HG03139 (cell line): Measurements from ENCODE around the gene GABRA5.

Experiments
- ATAC-seq: cut with Tn5 transposase; IDR thresholded peaks from one replicate; pipeline ENCODE4 v1.9.1; 2021; ENCODE audit not compliant: unreplicated experiment

Gene GABRA5

DNA sequence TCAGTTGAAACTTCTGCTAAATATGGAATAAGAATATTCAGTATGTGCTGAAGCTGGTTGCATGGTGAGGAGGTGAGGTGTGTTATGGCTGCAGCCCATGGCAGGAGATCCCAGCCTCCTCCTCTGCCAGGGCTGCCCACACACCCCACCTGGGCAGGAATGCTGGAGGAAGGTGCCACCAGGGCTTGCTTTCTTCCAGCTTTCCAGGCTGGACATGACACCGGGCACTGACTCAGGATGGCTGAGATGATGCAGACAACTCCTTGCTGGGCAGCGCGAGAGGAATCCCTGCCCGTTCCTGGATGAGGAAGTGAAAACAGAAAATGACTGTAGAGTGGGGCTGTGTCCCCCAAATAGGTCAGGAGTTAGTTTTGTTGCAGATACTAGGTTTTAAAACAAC is 118.2 kb downstream of the GABRA5 start:
- ATAC-seq: no peak

DNA sequence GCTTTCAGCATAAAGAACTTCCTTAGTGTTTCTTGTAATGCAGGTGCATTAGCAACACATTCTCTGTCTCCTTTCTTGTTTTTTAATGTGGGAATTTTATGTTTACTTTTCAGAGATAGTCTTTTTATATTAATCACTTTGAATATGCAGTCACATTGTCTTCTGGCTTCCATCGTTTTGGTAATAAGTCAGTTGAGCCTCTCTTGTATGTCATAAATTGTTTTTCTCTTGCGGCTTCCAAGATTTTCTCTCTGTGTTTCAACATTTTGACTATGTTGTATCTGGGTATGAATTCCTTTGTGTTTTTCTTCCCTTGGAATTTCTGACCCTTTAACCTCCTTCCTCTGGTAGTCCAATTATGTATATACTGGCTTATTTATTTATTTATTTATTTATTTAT is 129.4 kb downstream of the GABRA5 start:
- no peak for ATAC-seq
